A673 (cell line): ENCODE results near the gene CKAP2L. TPM values are rescaled to one million over a fixed set of nuclear protein-coding genes. Genes with fewer than 3 reads are reported as not detected.

ENCODE experiments used
- BruUV-seq: library from RNA; stranded (reverse); fragments of 400-500 nt; replicated peaks from 2 replicates; lab custom pipeline; 2021; lab: Mats Ljungman, UMichigan
- CTCF ChIA-PET: fragments of 300-600 bp; sonication (Branson Sonifier 250); formaldehyde crosslinking; loops from one replicate; lab custom pipeline; 2022; ENCODE audit warnings: antibody characterized with exemption; lab: Charles Lee
- POLR2A ChIA-PET: fragments of 300-600 bp; sonication (Branson Sonifier 250); formaldehyde crosslinking; loops from one replicate; lab custom pipeline; 2022; ENCODE audit warnings: antibody characterized with exemption; ENCODE audit not compliant: low non-redundant PET; lab: Charles Lee
- DNase-seq: peaks from one replicate; pipeline ENCODE4 v3.0.0-alpha.2; 2015; ENCODE audit warnings: low spot score
- H3K27ac ChIP-seq: fragments of 200-600 bp; sonication (generic); 2 replicates; pipeline ENCODE4 v1.5.1; 2016; ENCODE audit warnings: mixed run types, low read depth, mild to moderate bottlenecking, mixed read lengths, antibody characterized with exemption, low read length; ENCODE audit not compliant: poor library complexity, severe bottlenecking
- H3K27me3 ChIP-seq: fragments of 200-600 bp; sonication (generic); replicated peaks from 2 replicates; pipeline ENCODE4 v1.6.1; 2017; ENCODE audit warnings: mixed run types, low read depth, mild to moderate bottlenecking, mixed read lengths, antibody characterized with exemption, low read length; ENCODE audit not compliant: insufficient read depth, poor library complexity
- H3K36me3 ChIP-seq: fragments of 200-600 bp; sonication (generic); 2 replicates; pipeline ENCODE4 v1.6.1; 2016; ENCODE audit warnings: mixed run types, mild to moderate bottlenecking, mixed read lengths, antibody characterized with exemption, low read length; ENCODE audit not compliant: insufficient read depth, poor library complexity, severe bottlenecking
- H3K4me1 ChIP-seq: fragments of 200-600 bp; sonication (generic); 2 replicates; pipeline ENCODE4 v1.6.1; 2017; ENCODE audit warnings: mixed run types, mild to moderate bottlenecking, mixed read lengths, antibody characterized with exemption, low read length; ENCODE audit not compliant: insufficient read depth, poor library complexity, severe bottlenecking
- H3K4me3 ChIP-seq: fragments of 200-600 bp; sonication (generic); 2 replicates; pipeline ENCODE4 v1.5.1; 2016; ENCODE audit warnings: low read depth, mixed run types, mild to moderate bottlenecking, mixed read lengths, low read length; ENCODE audit not compliant: poor library complexity, severe bottlenecking
- H3K9me3 ChIP-seq: fragments of 200-600 bp; sonication (generic); 2 replicates; pipeline ENCODE4 v1.6.1; 2016; ENCODE audit warnings: mixed run types, low read depth, mild to moderate bottlenecking, mixed read lengths, antibody characterized with exemption, low read length; ENCODE audit not compliant: poor library complexity, severe bottlenecking
- CTCF ChIP-seq: fragments of 300-800, 200-600 bp; sonication (generic); conservative IDR thresholded peaks from 2 replicates; pipeline ENCODE4 v1.5.1; 2017; ENCODE audit warnings: low read depth, mild to moderate bottlenecking, antibody characterized with exemption, low read length, moderate library complexity, mixed read lengths
- EZH2 ChIP-seq: fragments of 200-600 bp; sonication (generic); IDR thresholded peaks from 2 replicates; pipeline ENCODE4 v1.6.1; 2017; ENCODE audit warnings: borderline replicate concordance, low read depth, mild to moderate bottlenecking, mixed read lengths, antibody characterized with exemption, low read length; ENCODE audit not compliant: poor library complexity, severe bottlenecking
- intact Hi-C: fragments of 100-400 bp; cut with micrococcal nuclease; formaldehyde crosslinking; loops from one replicate; pipeline ENCODE4 v1.10.0; 2022; ENCODE audit not compliant: unreplicated experiment
- total RNA-seq: library from RNA; stranded (reverse); gene quantifications from 2 replicates; pipeline ENCODE4 v1.2.3, GENCODE V29; 2021

Gene CKAP2L
- total RNA-seq, 1 experiment from 2014 or later: 49.6 TPM

- intact Hi-C loops: no loop called here
- H3K4me3 ChIP-seq: no peak overlapping the region
- H3K27me3 ChIP-seq: no peaks in the 10 kb centered on the region
- H3K36me3 ChIP-seq: peaks cover 20% of the 10 kb centered on the region
- ChIA-PET CTCF (no interaction called here), POLR2A (no interaction called here)
- no peaks in the 10 kb centered on the region for H3K9me3 ChIP-seq
- BruUV-seq: no TSS peak
- H3K4me1 ChIP-seq: no peaks in the 10 kb centered on the region
- DNase-seq: no peak
- H3K27ac ChIP-seq: no peak overlapping the region
- TF ChIP-seq CTCF (no peak), EZH2 (no peak)
Observed at GRCh38 chr2:112733871-112734270, 30.5 kb downstream of the CKAP2L start.

- Histone ChIP-seq H3K9me3 (no peaks in the 10 kb centered on the region), H3K4me3 (no peak overlapping the region), H3K27ac (no peak overlapping the region), H3K27me3 (no peaks in the 10 kb centered on the region), H3K4me1 (no peaks in the 10 kb centered on the region), H3K36me3 (peaks cover 15% of the 10 kb centered on the region)
- CTCF ChIA-PET: interaction anchor here (0.7 kb wide), 1 partner anchor 150 kb away, joined by 5 read pairs; no protein-coding TSS in a partner anchor
- no TSS peak for BruUV-seq
- POLR2A ChIA-PET: no interaction called here
- intact Hi-C loops: no loop called here
- DNase-seq: no peak
- TF ChIP-seq CTCF: no peak
Observed at GRCh38 chr2:112733456-112733855, 31.0 kb downstream of the CKAP2L start.

GRCh38 chr2:112731479-112731878 is 32.9 kb downstream of the CKAP2L start:
- H3K36me3 ChIP-seq: no peaks in the 10 kb centered on the region
- DNase-seq: no peak
- H3K9me3 ChIP-seq: no peaks in the 10 kb centered on the region
- H3K27ac ChIP-seq: no peak overlapping the region
- H3K27me3 ChIP-seq: no peaks in the 10 kb centered on the region
- no TSS peak for BruUV-seq
- no peak overlapping the region for H3K4me3 ChIP-seq
- intact Hi-C loops: no loop called here
- H3K4me1 ChIP-seq: no peaks in the 10 kb centered on the region
- CTCF ChIA-PET: no interaction called here
- POLR2A ChIA-PET: no interaction called here
- TF ChIP-seq CTCF (no peak), EZH2 (no peak)
